Dendritic cell treated with granulocyte-macrophage colony-stimulating factor and Interleukin-4, amounts not matched to agents 40 ng/mL and 50 ng/mL, for 4 days (primary cell): ENCODE results near the gene ZBTB46.
"Not testable (repeated sequence)": the region's sequence is repeated elsewhere in the genome, so short reads cannot be mapped to it uniquely, and the experiment has no call there.

Experiments used
- H3K27ac Mint-ChIP-seq: one replicate; pipeline ENCODE4 v1.8.0; 2022; ENCODE audit warnings: mild to moderate bottlenecking, mixed read lengths
- H3K27me3 Mint-ChIP-seq: one replicate; pipeline ENCODE4 v1.8.0; 2022; ENCODE audit warnings: mild to moderate bottlenecking, mixed read lengths
- H3K36me3 Mint-ChIP-seq: one replicate; pipeline ENCODE4 v1.8.0; 2022; ENCODE audit warnings: low read depth, mixed read lengths
- H3K4me1 Mint-ChIP-seq: one replicate; pipeline ENCODE4 v1.8.0; 2022; ENCODE audit warnings: low read depth, mixed read lengths
- H3K4me3 Mint-ChIP-seq: one replicate; pipeline ENCODE4 v1.8.0; 2022; ENCODE audit warnings: mild to moderate bottlenecking, moderate library complexity, mixed read lengths
- H3K9me3 Mint-ChIP-seq: one replicate; pipeline ENCODE4 v1.8.0; 2022; ENCODE audit warnings: mixed read lengths
- intact Hi-C: fragments of 100-400 bp; cut with micrococcal nuclease; formaldehyde crosslinking; loops from one replicate; pipeline ENCODE4 v1.15.0; 2022

Gene ZBTB46

GRCh38 chr20:63830841-63831588 is at the start of gene ZBTB46:
ZBTB46 (minus strand) TSS chr20:63831264; CDS start chr20:63790757, 40,507 bp downstream.
- peak within 1 kb of the TSS; percentile 87 for H3K27ac Mint-ChIP-seq
- no peaks in the 10 kb centered on the region for H3K9me3 Mint-ChIP-seq
- peak within 1 kb of the TSS; percentile 90 for H3K4me3 Mint-ChIP-seq
- H3K27me3 Mint-ChIP-seq = peaks cover 65% of the 10 kb centered on the region
- peaks cover 64% of the 10 kb centered on the region for H3K4me1 Mint-ChIP-seq
- intact Hi-C loops = no loop called here
- H3K36me3 Mint-ChIP-seq = peaks cover 25% of the 10 kb centered on the region

- Mint-ChIP-seq H3K27ac (no peak overlapping the region), H3K27me3 (no peaks in the 10 kb centered on the region), H3K4me1 (peaks cover 47% of the 10 kb centered on the region), H3K9me3 (no peaks in the 10 kb centered on the region), H3K36me3 (peaks cover 95% of the 10 kb centered on the region), H3K4me3 (no peak overlapping the region)
- intact Hi-C loops = no loop called here
Measured at GRCh38 chr20:63878899-63879663, 48.0 kb upstream of the ZBTB46 start.

- no peaks in the 10 kb centered on the region for H3K9me3 Mint-ChIP-seq
- no peaks in the 10 kb centered on the region for H3K27me3 Mint-ChIP-seq
- peaks cover 95% of the 10 kb centered on the region for H3K36me3 Mint-ChIP-seq
- H3K27ac Mint-ChIP-seq = peak overlapping the region; percentile 31
- H3K4me1 Mint-ChIP-seq = peaks cover 53% of the 10 kb centered on the region
- intact Hi-C loops = no loop called here
- no peak overlapping the region for H3K4me3 Mint-ChIP-seq
Measured at GRCh38 chr20:63877755-63878470, 46.8 kb upstream of the ZBTB46 start.

GRCh38 chr20:63876489-63877036 is 45.5 kb upstream of the ZBTB46 start:
- Mint-ChIP-seq H3K27ac (peak overlapping the region; percentile 31), H3K4me3 (no peak overlapping the region), H3K36me3 (peaks cover 95% of the 10 kb centered on the region), H3K4me1 (peaks cover 62% of the 10 kb centered on the region), H3K9me3 (no peaks in the 10 kb centered on the region), H3K27me3 (no peaks in the 10 kb centered on the region)
- intact Hi-C loops = no loop called here

- intact Hi-C loops, H3K9me3 Mint-ChIP-seq, H3K27me3 Mint-ChIP-seq: not testable (repeated sequence)
- H3K36me3 Mint-ChIP-seq = peaks cover 100% of the 10 kb centered on the region
- peak overlapping the region; percentile 94 for H3K27ac Mint-ChIP-seq
- H3K4me1 Mint-ChIP-seq = peaks cover 67% of the 10 kb centered on the region
- peak overlapping the region; percentile 30 for H3K4me3 Mint-ChIP-seq
Measured at GRCh38 chr20:63874241-63874640, 43.2 kb upstream of the ZBTB46 start.

- H3K27ac Mint-ChIP-seq = peak overlapping the region; percentile 94
- peaks cover 100% of the 10 kb centered on the region for H3K36me3 Mint-ChIP-seq
- H3K9me3 Mint-ChIP-seq = no peaks in the 10 kb centered on the region
- H3K27me3 Mint-ChIP-seq = no peaks in the 10 kb centered on the region
- intact Hi-C loops = loop anchor here (1.0 to 2.0 kb wide), 2 partner anchors 9 to 21 kb away; partner anchors contain the start of gene DNAJC5
- peaks cover 63% of the 10 kb centered on the region for H3K4me1 Mint-ChIP-seq
- H3K4me3 Mint-ChIP-seq = peak overlapping the region; percentile 65
Measured at GRCh38 chr20:63873477-63873971, 42.5 kb upstream of the ZBTB46 start.

- intact Hi-C loops = no loop called here
- H3K4me1 Mint-ChIP-seq = peaks cover 60% of the 10 kb centered on the region
- peaks cover 95% of the 10 kb centered on the region for H3K36me3 Mint-ChIP-seq
- H3K27ac Mint-ChIP-seq = peak overlapping the region; percentile 20
- no peak overlapping the region for H3K4me3 Mint-ChIP-seq
- no peaks in the 10 kb centered on the region for H3K9me3 Mint-ChIP-seq
- H3K27me3 Mint-ChIP-seq = no peaks in the 10 kb centered on the region
Measured at GRCh38 chr20:63868264-63868663, 37.2 kb upstream of the ZBTB46 start.

GRCh38 chr20:63867042-63867441 is 36.0 kb upstream of the ZBTB46 start:
- H3K4me3 Mint-ChIP-seq, H3K27me3 Mint-ChIP-seq, H3K9me3 Mint-ChIP-seq, intact Hi-C loops: not testable (repeated sequence)
- H3K27ac Mint-ChIP-seq = peak overlapping the region; percentile 88
- peaks cover 95% of the 10 kb centered on the region for H3K36me3 Mint-ChIP-seq
- H3K4me1 Mint-ChIP-seq = peaks cover 54% of the 10 kb centered on the region

GRCh38 chr20:63864978-63865640 is 34.0 kb upstream of the ZBTB46 start, which contains the start of gene TPD52L2:
TPD52L2 (plus strand) TSS chr20:63865270; CDS start chr20:63865366, 96 bp downstream.
- H3K4me1 Mint-ChIP-seq = peaks cover 62% of the 10 kb centered on the region
- peaks cover 94% of the 10 kb centered on the region for H3K36me3 Mint-ChIP-seq
- peak within 1 kb of the TSS; percentile 85 for H3K4me3 Mint-ChIP-seq
- intact Hi-C loops = loop anchor here (1.0 to 5.0 kb wide), 4 partner anchors 8 to 78 kb away; partner anchors contain the start of gene DNAJC5
- H3K27me3 Mint-ChIP-seq = no peaks in the 10 kb centered on the region
- peak within 1 kb of the TSS; percentile 88 for H3K27ac Mint-ChIP-seq
- no peaks in the 10 kb centered on the region for H3K9me3 Mint-ChIP-seq

GRCh38 chr20:63864545-63864977 is 33.5 kb upstream of the ZBTB46 start:
- peak overlapping the region; percentile 85 for H3K4me3 Mint-ChIP-seq
- no peaks in the 10 kb centered on the region for H3K9me3 Mint-ChIP-seq
- no peaks in the 10 kb centered on the region for H3K27me3 Mint-ChIP-seq
- H3K36me3 Mint-ChIP-seq = peaks cover 89% of the 10 kb centered on the region
- peaks cover 64% of the 10 kb centered on the region for H3K4me1 Mint-ChIP-seq
- peak overlapping the region; percentile 88 for H3K27ac Mint-ChIP-seq
- intact Hi-C loops = loop anchor here (1.0 to 5.0 kb wide), 3 partner anchors 9 to 78 kb away; no protein-coding TSS in a partner anchor

- H3K27ac Mint-ChIP-seq = peak overlapping the region; percentile 88
- H3K4me1 Mint-ChIP-seq = peaks cover 64% of the 10 kb centered on the region
- intact Hi-C loops = loop anchor here (1.0 to 5.0 kb wide), 3 partner anchors 9 to 77 kb away; no protein-coding TSS in a partner anchor
- no peaks in the 10 kb centered on the region for H3K9me3 Mint-ChIP-seq
- no peaks in the 10 kb centered on the region for H3K27me3 Mint-ChIP-seq
- peaks cover 83% of the 10 kb centered on the region for H3K36me3 Mint-ChIP-seq
- peak overlapping the region; percentile 85 for H3K4me3 Mint-ChIP-seq
Measured at GRCh38 chr20:63863798-63864544, 32.9 kb upstream of the ZBTB46 start.

GRCh38 chr20:63863021-63863797 is 32.1 kb upstream of the ZBTB46 start:
- H3K4me1 Mint-ChIP-seq = peaks cover 68% of the 10 kb centered on the region
- H3K27ac Mint-ChIP-seq = peak overlapping the region; percentile 88
- H3K4me3 Mint-ChIP-seq = peak overlapping the region; percentile 85
- H3K9me3 Mint-ChIP-seq = no peaks in the 10 kb centered on the region
- H3K36me3 Mint-ChIP-seq = peaks cover 75% of the 10 kb centered on the region
- peaks cover 1% of the 10 kb centered on the region for H3K27me3 Mint-ChIP-seq
- intact Hi-C loops = loop anchor here (5.0 kb wide), 1 partner anchor 36 kb away; no protein-coding TSS in a partner anchor
